RPMI8226 (cell line): Measurements from ENCODE around the gene SLC22A16.

Experiments
- DNase-seq: peaks from one replicate; pipeline ENCODE4 v3.0.0-alpha.2; 2015

The SLC22A16 gene

DNA sequence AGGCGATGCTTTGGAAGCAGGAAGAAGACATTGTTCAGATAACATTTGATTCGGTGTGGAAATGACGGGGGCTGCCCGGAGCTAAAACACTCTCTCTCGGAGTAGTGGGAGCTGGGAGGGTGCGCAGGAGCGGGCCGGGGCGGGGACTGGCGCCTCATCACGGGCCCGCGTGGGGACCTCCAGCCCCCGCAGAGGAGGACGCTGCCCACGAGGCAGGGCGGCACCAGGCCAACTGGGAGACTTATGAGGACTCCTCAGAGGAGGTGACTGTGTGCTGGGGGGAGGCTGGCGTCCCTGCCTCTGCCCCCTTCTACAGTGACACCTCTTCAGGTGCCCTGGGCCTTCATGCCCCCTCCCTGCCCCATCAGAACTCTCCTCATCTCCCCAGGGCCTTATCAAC lies 76.2 kb downstream of the SLC22A16 start:
- DNase-seq = no peak

DNA sequence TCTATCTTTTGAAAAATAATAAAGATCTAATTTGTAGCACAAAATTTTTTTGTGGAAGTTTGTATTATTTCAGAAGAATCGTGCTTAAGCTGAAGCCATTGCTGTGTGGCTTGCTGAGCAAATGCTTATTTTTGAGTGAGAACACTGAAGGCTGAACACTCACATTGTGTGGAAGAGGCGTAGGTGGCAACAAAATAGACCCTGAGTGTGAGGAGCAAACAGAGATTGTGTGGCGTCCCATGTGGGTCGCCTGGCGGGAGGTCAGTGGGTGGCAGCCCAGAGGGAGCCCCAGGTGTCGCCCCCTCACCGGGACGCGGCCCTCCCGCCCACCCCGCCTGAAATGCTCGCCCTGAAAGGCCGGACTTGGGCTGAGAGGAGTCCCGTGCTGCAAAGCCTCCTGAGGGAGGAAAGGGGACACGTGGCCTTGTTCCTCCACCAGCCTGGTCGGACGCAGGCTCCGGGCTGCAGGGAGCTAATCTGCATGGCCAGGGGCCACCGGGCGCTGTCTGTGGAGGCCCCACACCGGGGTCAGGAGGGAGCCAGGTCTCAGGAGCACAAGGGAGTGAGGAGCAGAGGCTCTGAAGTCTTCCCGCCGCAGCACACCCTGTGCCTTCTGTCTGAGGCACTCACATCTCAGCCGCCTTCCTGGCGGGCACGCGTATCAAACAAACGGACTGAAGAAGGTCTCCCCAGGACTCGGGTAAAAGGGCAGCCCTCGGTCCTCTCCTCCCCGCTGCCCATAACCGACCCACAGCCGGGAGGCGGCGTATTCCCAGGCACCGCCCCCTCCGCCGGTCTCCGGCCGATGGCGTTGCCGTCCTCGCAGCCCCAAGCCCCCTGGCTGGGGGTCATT lies 77.0 kb downstream of the SLC22A16 start:
- no peak for DNase-seq

DNA sequence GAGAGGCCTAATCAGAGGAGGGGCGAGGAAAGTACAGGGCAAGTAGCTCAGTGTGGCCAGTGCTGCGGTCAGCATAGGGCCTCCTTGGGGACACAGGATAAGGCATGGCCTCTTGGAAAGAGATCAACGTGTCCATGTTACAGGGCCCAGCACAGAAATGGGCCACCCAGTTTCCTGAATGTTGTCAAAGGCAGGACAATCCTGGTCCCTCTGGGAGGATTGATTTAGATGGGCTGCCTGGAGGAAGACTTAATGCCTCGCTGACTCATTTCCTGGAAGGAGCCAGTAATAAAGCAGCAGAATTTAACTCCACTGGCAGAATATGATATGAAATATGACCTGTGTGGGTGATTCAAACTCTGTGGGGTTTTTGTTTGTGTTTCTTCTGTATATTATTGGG lies 77.6 kb downstream of the SLC22A16 start:
- no peak for DNase-seq

GRCh38 chr6:110395221-110395620 lies 81.2 kb downstream of the SLC22A16 start:
- no peak for DNase-seq

- DNase-seq = no peak
Observed at GRCh38 chr6:110394409-110394808, 82.0 kb downstream of the SLC22A16 start.

DNA sequence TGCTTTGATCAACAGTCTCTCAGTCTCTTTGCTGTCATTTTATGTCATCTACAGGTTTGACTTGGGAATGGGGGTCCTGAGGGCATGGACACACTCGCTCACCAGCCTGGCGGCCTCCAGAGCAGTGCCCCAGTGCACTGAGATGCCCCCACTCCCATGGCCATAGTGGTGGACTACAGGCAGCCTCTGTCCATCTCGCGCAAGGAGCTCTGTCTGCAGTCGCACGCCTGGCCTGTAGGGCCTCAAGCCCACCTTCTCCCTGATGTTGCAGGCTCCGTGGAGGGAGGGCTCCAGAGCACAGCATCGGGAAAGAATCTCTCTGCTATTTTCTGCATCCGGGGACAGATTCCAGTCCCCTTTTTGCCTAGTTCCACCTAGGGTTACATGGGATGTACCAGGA lies 83.7 kb downstream of the SLC22A16 start:
- DNase-seq = no peak

- DNase-seq = no peak
Observed at GRCh38 chr6:110390404-110390803, 86.0 kb downstream of the SLC22A16 start.

- no peak for DNase-seq
Observed at GRCh38 chr6:110389689-110390382, 86.6 kb downstream of the SLC22A16 start.

DNA sequence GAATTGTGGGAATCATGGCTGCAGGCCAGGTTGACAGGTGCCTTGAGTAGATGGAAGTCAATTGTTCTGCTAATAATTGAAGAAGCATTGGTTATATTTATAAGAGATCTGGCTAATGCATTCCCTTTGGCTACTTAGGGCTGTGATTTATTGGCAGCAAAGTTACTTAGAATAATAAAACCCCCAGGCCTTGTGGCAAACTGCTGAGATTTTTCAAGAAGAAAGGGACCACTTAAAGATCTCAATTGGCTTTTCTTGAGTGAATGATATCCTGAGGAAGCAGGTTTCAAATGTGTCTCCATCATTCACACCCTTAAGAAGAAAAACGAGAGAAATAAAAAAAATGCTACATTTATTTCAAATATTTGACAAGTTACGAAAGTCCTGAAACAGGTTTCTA lies 88.4 kb downstream of the SLC22A16 start:
- no peak for DNase-seq

- no peak for DNase-seq
Observed at GRCh38 chr6:110385458-110385863, 91.0 kb downstream of the SLC22A16 start.

DNA sequence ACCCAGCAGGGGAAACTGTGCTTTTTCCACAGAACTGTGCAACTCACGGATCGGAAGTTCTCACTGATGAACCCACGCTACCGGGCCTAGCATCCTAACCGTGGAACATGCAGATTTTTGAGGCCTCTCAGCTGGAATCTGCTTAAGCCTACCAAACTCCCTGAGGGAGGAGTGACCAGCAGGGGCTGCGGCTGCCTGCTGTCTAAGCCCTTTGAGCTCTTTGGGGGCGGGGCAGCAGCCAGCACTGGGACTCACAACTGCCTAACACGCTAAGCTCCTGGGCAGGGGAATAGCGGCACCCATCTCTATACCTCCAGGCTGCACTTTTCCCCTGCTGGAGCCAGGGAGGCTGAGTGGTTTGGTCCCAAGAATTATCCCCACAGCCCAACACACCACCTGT lies 97.9 kb downstream of the SLC22A16 start:
- no peak for DNase-seq
